ENCODE results near the gene KCNJ9. TPM values are rescaled to one million over a fixed set of nuclear protein-coding genes. Genes with fewer than 3 reads are reported as not detected.

Gene KCNJ9
- total RNA-seq, 2 donors from 2014 or later, result 0.51 TPM; not detected in 1

- WGBS, result 2% methylated on average over 44 of the region's 46 CpGs
- DNase-seq (ENCODE audit: low spot score), result peak; percentile 56
- Histone ChIP-seq H3K36me3 (no peaks in the 10 kb centered on the region), H3K4me1 (replicated peaks) (peaks cover 6% of the 10 kb centered on the region), H3K9me3 (no peaks in the 10 kb centered on the region), H3K27ac (no peak overlapping the region), H3K27me3 (replicated peaks; ENCODE audit: insufficient read depth) (no peaks in the 10 kb centered on the region), H3K4me3 (peak overlapping the region; percentile 31 to 36)
- TF ChIP-seq POLR2A (IDR thresholded peaks at IDR 0.05) (peak; percentile 24), POLR2AphosphoS5 (IDR thresholded peaks at IDR 0.05) (no peak)
- intact Hi-C loops (cut with DNase I), result no loop called here
Measured at GRCh38 chr1:160070243-160071163, 10.8 kb upstream of the KCNJ9 start.

GRCh38 chr1:160071289-160071688 lies 10.0 kb upstream of the KCNJ9 start:
- Histone ChIP-seq H3K36me3 (no peaks in the 10 kb centered on the region), H3K27ac (no peak overlapping the region), H3K27me3 (replicated peaks; ENCODE audit: insufficient read depth) (no peaks in the 10 kb centered on the region), H3K4me3 (no peak overlapping the region), H3K9me3 (no peaks in the 10 kb centered on the region), H3K4me1 (replicated peaks) (peaks cover 6% of the 10 kb centered on the region)
- TF ChIP-seq CTCF (IDR thresholded peaks at IDR 0.05), result no peak
- no peak for TF ChIP-seq POLR2AphosphoS5 (IDR thresholded peaks at IDR 0.05)
- no peak for TF ChIP-seq POLR2A (IDR thresholded peaks at IDR 0.05)
- DNase-seq (ENCODE audit: low spot score), result no peak
- WGBS, result 87% methylated on average over 5 of the region's 5 CpGs
- intact Hi-C loops (cut with DNase I), result no loop called here

- WGBS, result 80% methylated on average over 4 of the region's 4 CpGs
- Histone ChIP-seq H3K9me3 (no peaks in the 10 kb centered on the region), H3K36me3 (no peaks in the 10 kb centered on the region), H3K27ac (no peak overlapping the region), H3K4me1 (replicated peaks) (peaks cover 6% of the 10 kb centered on the region), H3K4me3 (no peak overlapping the region), H3K27me3 (replicated peaks; ENCODE audit: insufficient read depth) (no peaks in the 10 kb centered on the region)
- DNase-seq (ENCODE audit: low spot score), result no peak
- intact Hi-C loops (cut with DNase I), result no loop called here
- TF ChIP-seq POLR2A (IDR thresholded peaks at IDR 0.05) (no peak), POLR2AphosphoS5 (IDR thresholded peaks at IDR 0.05) (no peak), CTCF (IDR thresholded peaks at IDR 0.05) (no peak)
Measured at GRCh38 chr1:160074865-160075264, 6.5 kb upstream of the KCNJ9 start.

GRCh38 chr1:160075836-160076235 lies 5.5 kb upstream of the KCNJ9 start:
- no peaks in the 10 kb centered on the region for H3K27me3 ChIP-seq (replicated peaks; ENCODE audit: insufficient read depth)
- WGBS, result 54% methylated on average over 2 of the region's 2 CpGs
- peaks cover 3% of the 10 kb centered on the region for H3K4me1 ChIP-seq (replicated peaks)
- H3K36me3 ChIP-seq, result no peaks in the 10 kb centered on the region
- H3K4me3 ChIP-seq, result no peak overlapping the region
- no peak for TF ChIP-seq POLR2A (IDR thresholded peaks at IDR 0.05)
- TF ChIP-seq POLR2AphosphoS5 (IDR thresholded peaks at IDR 0.05), result no peak
- no peak for TF ChIP-seq CTCF (IDR thresholded peaks at IDR 0.05)
- DNase-seq (ENCODE audit: low spot score), result no peak
- H3K27ac ChIP-seq, result no peak overlapping the region
- intact Hi-C loops (cut with DNase I), result no loop called here
- H3K9me3 ChIP-seq, result no peaks in the 10 kb centered on the region

GRCh38 chr1:160076295-160076694 lies 5.0 kb upstream of the KCNJ9 start:
- Histone ChIP-seq H3K27ac (no peak overlapping the region), H3K9me3 (no peaks in the 10 kb centered on the region), H3K4me3 (no peak overlapping the region), H3K27me3 (replicated peaks; ENCODE audit: insufficient read depth) (no peaks in the 10 kb centered on the region), H3K36me3 (no peaks in the 10 kb centered on the region), H3K4me1 (replicated peaks) (no peaks in the 10 kb centered on the region)
- DNase-seq (ENCODE audit: low spot score), result no peak
- no peak for TF ChIP-seq POLR2A (IDR thresholded peaks at IDR 0.05)
- no peak for TF ChIP-seq POLR2AphosphoS5 (IDR thresholded peaks at IDR 0.05)
- no peak for TF ChIP-seq CTCF (IDR thresholded peaks at IDR 0.05)
- 91% methylated on average over 3 of the region's 3 CpGs for WGBS
- intact Hi-C loops (cut with DNase I), result no loop called here
